NB4 (cell line): ENCODE measurements around the gene SULT1C3.

Experiments used
- DNase-seq: peaks from one replicate; pipeline ENCODE4 v3.0.0; 2010; ENCODE audit warnings: low read depth
- H3K4me3 ChIP-seq: one replicate; pipeline ENCODE4 v1.5.1; 2011; ENCODE audit warnings: mild to moderate bottlenecking, low read depth, low read length, moderate library complexity
- MYC ChIP-seq: IDR thresholded peaks from 2 replicates; pipeline ENCODE4 v1.6.1; 2011; ENCODE audit warnings: low read depth, low read length
- POLR2A ChIP-seq: IDR thresholded peaks from 2 replicates; pipeline ENCODE4 v1.6.1; 2011; ENCODE audit warnings: mild to moderate bottlenecking; ENCODE audit not compliant: insufficient read length; ENCODE audit errors: extremely low read depth
- TF ChIP-seq, protein P1 (sequence below): IDR thresholded peaks from 2 replicates; pipeline ENCODE4 v1.6.1; 2011; ENCODE audit warnings: low read depth, low read length
- TF ChIP-seq, protein P2 (sequence below): IDR thresholded peaks from one replicate; pipeline ENCODE4 v1.5.1; 2012; ENCODE audit warnings: low read depth, low read length

The SULT1C3 gene

GRCh38 chr2:108229875-108230274, 9.9 kb upstream of the SULT1C3 start:
- no peak overlapping the region for H3K4me3 ChIP-seq
- DNase-seq, result no peak
- TF ChIP-seq, protein P1, sequence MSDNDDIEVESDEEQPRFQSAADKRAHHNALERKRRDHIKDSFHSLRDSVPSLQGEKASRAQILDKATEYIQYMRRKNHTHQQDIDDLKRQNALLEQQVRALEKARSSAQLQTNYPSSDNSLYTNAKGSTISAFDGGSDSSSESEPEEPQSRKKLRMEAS, result no peak
- no peak for TF ChIP-seq POLR2A

DNA sequence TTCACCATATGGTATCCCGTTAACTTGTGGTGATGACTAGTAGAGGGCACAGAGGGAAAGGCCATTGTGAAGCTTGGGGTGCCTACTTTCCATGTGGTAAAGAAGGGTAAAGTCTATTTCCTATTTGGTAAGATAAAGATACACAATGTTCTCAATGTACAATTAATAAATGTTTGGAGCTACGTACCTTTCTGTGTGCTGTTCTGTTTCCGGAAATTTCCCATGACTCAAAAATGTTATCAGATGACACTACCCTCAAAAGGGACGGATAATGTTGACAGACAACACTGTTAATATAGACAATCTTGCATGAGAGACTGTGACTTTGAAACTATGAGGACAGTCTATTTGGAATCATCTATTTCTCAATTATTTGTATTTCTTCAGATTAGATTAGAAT, 4.2 kb upstream of the SULT1C3 start:
- no peak for DNase-seq
- TF ChIP-seq, protein P1, result no peak
- TF ChIP-seq POLR2A, result no peak
- no peak overlapping the region for H3K4me3 ChIP-seq

- H3K4me3 ChIP-seq, result no peak overlapping the region
- TF ChIP-seq, protein P2, sequence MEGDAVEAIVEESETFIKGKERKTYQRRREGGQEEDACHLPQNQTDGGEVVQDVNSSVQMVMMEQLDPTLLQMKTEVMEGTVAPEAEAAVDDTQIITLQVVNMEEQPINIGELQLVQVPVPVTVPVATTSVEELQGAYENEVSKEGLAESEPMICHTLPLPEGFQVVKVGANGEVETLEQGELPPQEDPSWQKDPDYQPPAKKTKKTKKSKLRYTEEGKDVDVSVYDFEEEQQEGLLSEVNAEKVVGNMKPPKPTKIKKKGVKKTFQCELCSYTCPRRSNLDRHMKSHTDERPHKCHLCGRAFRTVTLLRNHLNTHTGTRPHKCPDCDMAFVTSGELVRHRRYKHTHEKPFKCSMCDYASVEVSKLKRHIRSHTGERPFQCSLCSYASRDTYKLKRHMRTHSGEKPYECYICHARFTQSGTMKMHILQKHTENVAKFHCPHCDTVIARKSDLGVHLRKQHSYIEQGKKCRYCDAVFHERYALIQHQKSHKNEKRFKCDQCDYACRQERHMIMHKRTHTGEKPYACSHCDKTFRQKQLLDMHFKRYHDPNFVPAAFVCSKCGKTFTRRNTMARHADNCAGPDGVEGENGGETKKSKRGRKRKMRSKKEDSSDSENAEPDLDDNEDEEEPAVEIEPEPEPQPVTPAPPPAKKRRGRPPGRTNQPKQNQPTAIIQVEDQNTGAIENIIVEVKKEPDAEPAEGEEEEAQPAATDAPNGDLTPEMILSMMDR, result no peak
- TF ChIP-seq POLR2A (no peak), MYC (no peak)
- TF ChIP-seq, protein P1, result no peak
- DNase-seq, result no peak
These were observed 3.0 kb upstream of the SULT1C3 start for GRCh38 chr2:108236676-108237335.

GRCh38 chr2:108240966-108241365, 1.2 kb downstream of the SULT1C3 start:
- no peak for DNase-seq
- TF ChIP-seq, protein P2, result no peak
- TF ChIP-seq, protein P1, result no peak
- TF ChIP-seq POLR2A (no peak), MYC (no peak)
- H3K4me3 ChIP-seq, result no peak overlapping the region

DNA sequence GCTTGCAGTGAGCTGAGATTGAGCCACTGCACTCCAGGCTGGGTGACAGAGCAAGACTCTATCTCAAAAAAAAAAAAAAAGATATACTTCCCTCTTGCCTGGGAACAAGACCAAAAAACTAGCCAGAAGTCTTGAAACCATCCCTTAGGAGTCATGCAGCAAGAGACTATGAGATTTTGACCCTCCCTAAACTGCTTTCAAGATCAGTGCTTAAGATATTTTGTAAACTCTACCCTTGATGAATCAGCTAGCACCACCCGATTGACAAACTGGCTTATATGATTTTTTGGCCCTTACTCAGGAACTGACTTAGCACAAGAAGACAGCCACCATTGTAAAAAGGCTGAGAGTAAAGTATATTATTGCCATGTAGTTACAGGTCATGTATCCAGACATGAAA, 3.8 kb downstream of the SULT1C3 start:
- no peak overlapping the region for H3K4me3 ChIP-seq
- TF ChIP-seq POLR2A (no peak), MYC (no peak)
- TF ChIP-seq, protein P1, result no peak
- TF ChIP-seq, protein P2, result no peak
- no peak for DNase-seq

DNA sequence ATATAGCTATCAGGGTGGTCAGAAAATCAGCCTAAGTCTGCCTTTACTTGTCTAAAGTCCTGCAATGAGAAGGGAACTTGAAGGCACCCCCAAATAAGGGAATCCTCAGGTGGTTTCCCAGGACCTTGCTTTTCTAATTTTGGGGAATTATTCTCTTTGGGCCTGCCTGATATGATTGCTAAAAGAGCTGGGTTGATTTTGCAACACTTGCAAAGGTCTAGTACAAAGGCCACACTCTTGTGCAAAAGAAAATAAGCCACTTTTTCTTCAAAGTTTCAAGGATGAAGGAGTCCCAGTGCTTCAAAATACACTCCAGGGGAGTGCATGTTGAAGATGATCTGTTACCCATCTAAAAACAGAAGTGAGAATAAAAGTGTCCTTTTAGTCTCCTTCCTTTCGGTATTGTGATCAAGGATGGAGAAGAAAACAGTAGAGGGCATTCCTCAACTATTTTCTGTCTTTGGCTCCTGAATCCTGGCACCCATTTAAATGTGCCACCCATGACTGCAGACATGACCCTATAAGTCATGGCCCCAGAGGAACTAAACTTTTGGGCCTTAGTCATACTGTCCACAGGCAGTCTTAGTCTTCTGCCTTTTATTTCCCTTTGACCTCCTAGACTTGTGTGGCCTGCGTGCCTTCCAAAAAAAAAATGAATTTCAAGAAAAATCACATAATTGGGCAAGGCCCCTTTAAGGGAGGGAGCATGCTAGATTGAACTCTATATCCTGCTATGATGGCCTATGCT, 5.1 kb downstream of the SULT1C3 start:
- TF ChIP-seq MYC (no peak), POLR2A (no peak)
- TF ChIP-seq, protein P1, result no peak
- TF ChIP-seq, protein P2, result no peak
- DNase-seq, result no peak
- no peak overlapping the region for H3K4me3 ChIP-seq
